Loucy (cell line): Measurements from ENCODE around the gene PTPA.

Experiments used
- CTCF ChIP-seq: fragments of 200-600 bp; sonication (generic); conservative IDR thresholded peaks from 2 replicates; pipeline ENCODE4 v1.5.1; 2014; ENCODE audit warnings: mild to moderate bottlenecking, antibody characterized with exemption, low read length
- EZH2phosphoT487 ChIP-seq: fragments of 200-600 bp; IDR thresholded peaks from 2 replicates; pipeline ENCODE4 v1.6.1; 2018; ENCODE audit warnings: antibody characterized with exemption, mild to moderate bottlenecking, moderate library complexity, borderline replicate concordance

GRCh38 chr9:129093602-129094386, 17.4 kb upstream of the PTPA start:
- TF ChIP-seq CTCF (no peak), EZH2phosphoT487 (no peak)
